NCI-H460 (cell line): Measurements from ENCODE around the gene DSE. TPM values are rescaled to one million over a fixed set of nuclear protein-coding genes. Genes with fewer than 3 reads are reported as not detected.

Source experiments
- DNase-seq: peaks from one replicate; pipeline ENCODE4 v3.0.0-alpha.2; 2016; ENCODE audit warnings: low read depth; ENCODE audit errors: extremely low read depth
- total RNA-seq: library from RNA; depleted of rRNA; stranded (reverse); fragments of >200 nt; shearing (Covaris generic); gene quantifications from 2 replicates; pipeline ENCODE4 v1.2.3, GENCODE V29; 2014; rRNA removed

Gene DSE
- total RNA-seq, 1 experiment from 2014 or later = 8.2 TPM

- no peak for DNase-seq
Measured at GRCh38 chr6:116465246-116465645, 94.5 kb downstream of the DSE start.

- no peak for DNase-seq
Measured at GRCh38 chr6:116467096-116467495, 96.3 kb downstream of the DSE start.

- no peak for DNase-seq
Measured at GRCh38 chr6:116467514-116467913, 96.8 kb downstream of the DSE start.

GRCh38 chr6:116468293-116468692 lies 97.5 kb downstream of the DSE start:
- no peak for DNase-seq

- DNase-seq = no peak
Measured at GRCh38 chr6:116471531-116471930, 100.8 kb downstream of the DSE start.

GRCh38 chr6:116472706-116473105 lies 102.0 kb downstream of the DSE start:
- no peak for DNase-seq

GRCh38 chr6:116475141-116475540 lies 104.4 kb downstream of the DSE start:
- DNase-seq = no peak

GRCh38 chr6:116476002-116476678 lies 105.4 kb downstream of the DSE start:
- no peak for DNase-seq

GRCh38 chr6:116482780-116483179 lies 112.0 kb downstream of the DSE start:
- no peak for DNase-seq

GRCh38 chr6:116483616-116484015 lies 112.9 kb downstream of the DSE start:
- DNase-seq = no peak

- DNase-seq = no peak
Measured at GRCh38 chr6:116485559-116486184, 114.9 kb downstream of the DSE start.

- no peak for DNase-seq
Measured at GRCh38 chr6:116491610-116492330, 121.0 kb downstream of the DSE start.

GRCh38 chr6:116492331-116493067 lies 121.8 kb downstream of the DSE start:
- no peak for DNase-seq

Other genes starting within 250 kb of the DSE start
- gene COL10A1, start 244.8 kb upstream of the DSE start, total RNA-seq = 0.02 TPM in 1 of 2 replicates, not detected in the other
- gene TSPYL4, start 116.9 kb upstream of the DSE start, total RNA-seq = 7.6 and 9.7 TPM in 2 replicates
- 32.3 and 34.6 TPM in 2 replicates for gene TSPYL1, start 91.0 kb upstream of the DSE start, total RNA-seq
- gene CALHM6, start 90.4 kb downstream of the DSE start, total RNA-seq = 0.45 TPM in 1 of 2 replicates, not detected in the other
- gene CALHM5, start 140.7 kb downstream of the DSE start, total RNA-seq = 0.03 and 0.05 TPM in 2 replicates
- gene TRAPPC3L, start 174.7 kb downstream of the DSE start, total RNA-seq = not detected in 2 replicates
- gene CALHM4, start 182.8 kb downstream of the DSE start, total RNA-seq = not detected in 2 replicates
- 40.1 and 46.0 TPM in 2 replicates for gene RWDD1, start 200.6 kb downstream of the DSE start, total RNA-seq
- not detected in 2 replicates for gene RSPH4A, start 245.5 kb downstream of the DSE start, total RNA-seq